ENCODE results near the gene TTC3. TPM values are rescaled to one million over a fixed set of nuclear protein-coding genes. Genes with fewer than 3 reads are reported as not detected.

Gene TTC3
- total and polyA plus RNA-seq, 10 of the 15 experiments (the other 5 are each of a cell fraction or from before 2014, with no cell fraction given) = 23.1 to 94.9 (median 72.7) TPM

GRCh38 chr21:37153935-37154350 is 80.9 kb downstream of the TTC3 start:
- ChIA-PET POLR2A (no interaction called here), RAD21 (ENCODE audit: unreplicated experiment) (no interaction called here), CTCF (interaction anchor here (0.6 to 1.3 kb wide), 2 partner anchors 488 to 538 kb away, joined by 3 to 4 read pairs; no protein-coding TSS in a partner anchor), SMC1A (ENCODE audit: uncharacterized antibody, unreplicated experiment) (interaction anchor here (1.0 kb wide), 1 partner anchor 11 kb away, joined by 3 read pairs; no protein-coding TSS in a partner anchor)
- Histone ChIP-seq H3K4me1 (ENCODE audit: control insufficient read depth, insufficient read depth, low read length) (peaks cover 2% of the 10 kb centered on the region), H3K27me3 (replicated peaks in 1 of 2; ENCODE audit: control insufficient read depth in 2 of 2, insufficient read depth in 2 of 2, low read length in 1 of 2) (no peaks in the 10 kb centered on the region), H3K9me3 (replicated peaks; ENCODE audit: control insufficient read depth, insufficient read depth, low read length) (no peaks in the 10 kb centered on the region), H4K20me1 (ENCODE audit: control insufficient read depth, insufficient read depth) (no peaks in the 10 kb centered on the region), H3K4me2 (ENCODE audit: control insufficient read depth, insufficient read depth) (no peak overlapping the region), H3K9ac (ENCODE audit: control insufficient read depth, insufficient read depth, low read length) (no peak overlapping the region), H3K27ac (ENCODE audit: control insufficient read depth, insufficient read depth) (no peak overlapping the region), H2AFZ (ENCODE audit: control insufficient read depth, low read depth, low read length) (no peak overlapping the region), H3K79me2 (ENCODE audit: control insufficient read depth, insufficient read depth, low read length) (no peaks in the 10 kb centered on the region), H3K4me3 (no peak overlapping the region), H3K36me3 (ENCODE audit: control insufficient read depth in 2 of 2, insufficient read depth in 2 of 2, low read length in 1 of 2) (peaks cover 0 to 13% of the 10 kb centered on the region in 2 experiments)
- BruUV-seq (replicated peaks) = no TSS peak
- ATAC-seq = no peak
- intact Hi-C loops (cut with micrococcal nuclease; ENCODE audit: unreplicated experiment) = no loop called here
- TF ChIP-seq CHD4 (IDR thresholded peaks at IDR 0.05) (no peak), RELA (IDR thresholded peaks at IDR 0.05; ENCODE audit: borderline replicate concordance, partially characterized antibody) (no peak), SPI1 (IDR thresholded peaks at IDR 0.05; ENCODE audit: borderline replicate concordance, insufficient read depth, low read depth, low read length) (no peak), ESRRA (IDR thresholded peaks at IDR 0.05; ENCODE audit: low read length) (no peak), TCF7 (IDR thresholded peaks at IDR 0.05; ENCODE audit: borderline replicate concordance) (no peak), NFXL1 (IDR thresholded peaks at IDR 0.05; ENCODE audit: borderline replicate concordance) (no peak), BRCA1 (IDR thresholded peaks at IDR 0.05; ENCODE audit: low read depth, low read length) (no peak), NBN (IDR thresholded peaks at IDR 0.05) (no peak), USF2 (IDR thresholded peaks at IDR 0.05; ENCODE audit: borderline replicate concordance, low read depth, low read length) (no peak), TCF12 (IDR thresholded peaks at IDR 0.05; ENCODE audit: low read depth, low read length) (no peak), RB1 (IDR thresholded peaks at IDR 0.05; ENCODE audit: borderline replicate concordance) (no peak), KDM1A (IDR thresholded peaks at IDR 0.05; ENCODE audit: borderline replicate concordance) (no peak), GABPA (IDR thresholded peaks at IDR 0.05; ENCODE audit: low read depth) (no peak), RAD51 (IDR thresholded peaks at IDR 0.05) (no peak), GATAD2B (conservative IDR thresholded peaks at IDR 0.05; ENCODE audit: low read depth) (no peak), ETV6 (conservative IDR thresholded peaks at IDR 0.05 in 1 of 2, IDR thresholded peaks at IDR 0.05 in 1 of 2; ENCODE audit: borderline replicate concordance in 1 of 2, low read depth in 1 of 2) (no peak), SIX5 (IDR thresholded peaks at IDR 0.05; ENCODE audit: low read depth, low read length, severe bottlenecking) (no peak), JUNB (IDR thresholded peaks at IDR 0.05) (no peak), SIN3A (IDR thresholded peaks at IDR 0.05; ENCODE audit: low read depth, low read length) (no peak)
- TF ChIP-seq, protein P1, sequence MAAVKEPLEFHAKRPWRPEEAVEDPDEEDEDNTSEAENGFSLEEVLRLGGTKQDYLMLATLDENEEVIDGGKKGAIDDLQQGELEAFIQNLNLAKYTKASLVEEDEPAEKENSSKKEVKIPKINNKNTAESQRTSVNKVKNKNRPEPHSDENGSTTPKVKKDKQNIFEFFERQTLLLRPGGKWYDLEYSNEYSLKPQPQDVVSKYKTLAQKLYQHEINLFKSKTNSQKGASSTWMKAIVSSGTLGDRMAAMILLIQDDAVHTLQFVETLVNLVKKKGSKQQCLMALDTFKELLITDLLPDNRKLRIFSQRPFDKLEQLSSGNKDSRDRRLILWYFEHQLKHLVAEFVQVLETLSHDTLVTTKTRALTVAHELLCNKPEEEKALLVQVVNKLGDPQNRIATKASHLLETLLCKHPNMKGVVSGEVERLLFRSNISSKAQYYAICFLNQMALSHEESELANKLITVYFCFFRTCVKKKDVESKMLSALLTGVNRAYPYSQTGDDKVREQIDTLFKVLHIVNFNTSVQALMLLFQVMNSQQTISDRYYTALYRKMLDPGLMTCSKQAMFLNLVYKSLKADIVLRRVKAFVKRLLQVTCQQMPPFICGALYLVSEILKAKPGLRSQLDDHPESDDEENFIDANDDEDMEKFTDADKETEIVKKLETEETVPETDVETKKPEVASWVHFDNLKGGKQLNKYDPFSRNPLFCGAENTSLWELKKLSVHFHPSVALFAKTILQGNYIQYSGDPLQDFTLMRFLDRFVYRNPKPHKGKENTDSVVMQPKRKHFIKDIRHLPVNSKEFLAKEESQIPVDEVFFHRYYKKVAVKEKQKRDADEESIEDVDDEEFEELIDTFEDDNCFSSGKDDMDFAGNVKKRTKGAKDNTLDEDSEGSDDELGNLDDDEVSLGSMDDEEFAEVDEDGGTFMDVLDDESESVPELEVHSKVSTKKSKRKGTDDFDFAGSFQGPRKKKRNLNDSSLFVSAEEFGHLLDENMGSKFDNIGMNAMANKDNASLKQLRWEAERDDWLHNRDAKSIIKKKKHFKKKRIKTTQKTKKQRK (IDR thresholded peaks at IDR 0.05; ENCODE audit: low read depth, low read length) = no peak
- 92% methylated on average over 9 of the region's 9 CpGs for WGBS (ENCODE audit: insufficient coverage, insufficient replicate concordance, low lambda C conversion rate, missing lambda C conversion rate)
- in situ Hi-C loops (cut with MboI) = no loop called here
- FAIRE-seq = no peak
- DNase-seq (ENCODE audit: low read depth, low spot score) = no peak

Measured in GM12878 (cell line).